Esophagus (tissue), 2 donors: ENCODE results near the gene RNASE2. TPM values are rescaled to one million over a fixed set of nuclear protein-coding genes. Genes with fewer than 3 reads are reported as not detected.
"Not testable (repeated sequence)": the region's sequence is repeated elsewhere in the genome, so short reads cannot be mapped to it uniquely, and the experiment has no call there.

Source experiments
- H3K27ac ChIP-seq, 2 donors: one replicate each; pipeline ENCODE4 v1.5.1; 2013; ENCODE audit warnings: low read depth in 2 of 2, mild to moderate bottlenecking in 2 of 2, inconsistent platforms in 1 of 2, low read length in 1 of 2, moderate library complexity in 1 of 2
- H3K27me3 ChIP-seq, 2 donors: one replicate each; pipeline ENCODE4 v1.6.1; 2013; ENCODE audit warnings: low read length in 2 of 2, control low read depth in 1 of 2, mild to moderate bottlenecking in 1 of 2; ENCODE audit not compliant: insufficient read depth in 2 of 2, control insufficient read depth in 1 of 2
- H3K36me3 ChIP-seq, 2 donors: one replicate each; pipeline ENCODE4 v1.6.1; 2013; ENCODE audit warnings: low read length in 1 of 2; ENCODE audit not compliant: control insufficient read depth in 2 of 2, insufficient read depth in 2 of 2
- H3K4me1 ChIP-seq, 2 donors: one replicate each; pipeline ENCODE4 v1.6.1; 2013; ENCODE audit warnings: low read length in 1 of 2; ENCODE audit not compliant: control insufficient read depth in 2 of 2, insufficient read depth in 2 of 2
- H3K4me3 ChIP-seq, 2 donors: one replicate each; pipeline ENCODE4 v1.5.1; 2013; ENCODE audit warnings: low read length in 2 of 2, mild to moderate bottlenecking in 2 of 2, low read depth in 1 of 2, moderate library complexity in 1 of 2
- H3K9me3 ChIP-seq, 2 donors: one replicate each; pipeline ENCODE4 v1.6.1; 2013; ENCODE audit warnings: mild to moderate bottlenecking in 2 of 2, low read depth in 1 of 2, low read length in 1 of 2, moderate library complexity in 1 of 2; ENCODE audit not compliant: control insufficient read depth in 2 of 2, insufficient read depth in 1 of 2
- WGBS, 2 donors: extraction: QIAGEN DNeasy Blood & Tissue Kit; methylation state at CpG; one replicate each; pipeline ENCODE4 v1.1.7; 2013; 5-methylcytosine and 5-hydroxymethylcytosine counted together
- polyA plus RNA-seq, 2 donors: library from polyadenylated mRNA; stranded (reverse); fragments of 200-250 nt; gene quantifications; one replicate each; pipeline ENCODE4 v1.2.3, GENCODE V29; 2013
- donor health status: healthy with polysubstance abuse.
- donor health status: Bipolar disorder and iron deficiency.

Gene RNASE2
- polyA plus RNA-seq, 2 donors: 0.29 to 0.46 TPM

DNA sequence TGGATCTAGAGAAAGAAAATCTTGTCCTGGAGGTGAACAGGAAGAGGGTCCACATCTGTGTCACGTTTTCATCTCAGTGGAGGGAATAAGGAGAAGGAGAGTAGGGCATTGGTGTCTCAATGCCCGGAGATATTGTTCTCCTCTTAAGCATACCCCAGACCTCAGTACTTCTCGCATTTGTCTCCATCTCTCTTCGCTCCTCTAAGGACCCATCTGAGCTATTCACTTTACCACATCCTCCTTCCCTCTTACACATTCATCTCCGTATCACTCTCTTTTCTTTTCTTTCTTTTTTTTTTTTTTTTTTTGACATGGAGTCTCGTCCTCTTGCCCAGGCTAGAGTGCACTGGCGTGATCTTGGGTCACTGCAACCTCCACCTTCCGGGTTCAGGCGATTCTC lies 8.6 kb upstream of the RNASE2 start:
- not testable (repeated sequence) for H3K4me3 ChIP-seq, H3K9me3 ChIP-seq, H3K4me1 ChIP-seq, H3K27ac ChIP-seq, H3K36me3 ChIP-seq, H3K27me3 ChIP-seq
- WGBS, 2 donors: 78 to 86% methylated on average over 4 of the region's 9 CpGs

DNA sequence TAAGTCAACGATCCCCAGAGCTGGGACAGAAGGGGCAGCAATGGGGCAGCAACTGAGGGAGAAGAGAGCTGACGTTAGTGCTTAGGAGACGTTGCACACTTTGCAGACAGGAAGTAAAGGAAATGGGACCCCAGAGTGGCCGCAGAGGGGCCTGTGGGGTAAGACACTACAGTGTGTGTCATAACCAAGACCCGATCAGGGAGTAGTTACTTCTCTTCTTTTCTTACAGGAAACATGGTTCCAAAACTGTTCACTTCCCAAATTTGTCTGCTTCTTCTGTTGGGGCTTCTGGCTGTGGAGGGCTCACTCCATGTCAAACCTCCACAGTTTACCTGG lies 219 bp downstream of the RNASE2 start:
- 53 to 56% methylated on average over 5 of the region's 5 CpGs for WGBS, 2 donors

DNA sequence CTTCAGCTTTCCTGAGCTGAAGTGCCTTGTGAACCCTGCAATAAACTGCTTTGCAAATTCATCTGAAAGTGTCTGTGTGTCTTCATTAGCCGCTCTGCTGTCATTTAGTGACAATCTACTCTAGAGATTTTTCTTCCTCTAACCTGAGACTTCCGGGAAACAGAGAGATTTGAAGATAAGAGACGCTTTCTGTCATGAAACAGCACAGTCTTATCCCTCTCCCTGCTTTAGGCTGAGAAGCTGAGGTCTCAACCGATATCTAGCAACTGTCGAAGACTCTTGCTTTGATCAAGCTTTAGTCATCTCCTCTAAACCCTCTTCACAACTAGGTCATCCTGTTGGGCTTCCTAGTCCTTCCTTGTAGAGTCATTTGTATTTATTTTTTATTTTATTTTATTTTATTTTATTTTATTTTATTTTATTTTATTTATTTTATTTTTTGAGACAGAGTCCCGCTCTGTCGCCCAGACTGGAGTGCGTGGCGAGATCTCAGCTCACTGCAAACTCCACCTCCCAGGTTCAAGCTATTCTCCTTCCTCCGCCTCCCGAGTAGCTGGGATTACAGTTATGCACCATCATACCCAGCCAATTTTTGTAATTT lies 1.2 kb downstream of the RNASE2 start:
- Histone ChIP-seq H3K9me3 (no peaks in the 10 kb centered on the region), H3K27me3 (no peaks in the 10 kb centered on the region), H3K4me3 (no peak overlapping the region), H3K36me3 (no peaks in the 10 kb centered on the region), H3K4me1 (no peaks in the 10 kb centered on the region), H3K27ac (no peak overlapping the region)
- WGBS, 2 donors: 84 to 87% methylated on average over 11 of the region's 11 CpGs

More for the DNA sequence above, 219 bp downstream of the RNASE2 start:
- not testable (repeated sequence) for H3K4me3 ChIP-seq, H3K27me3 ChIP-seq, H3K27ac ChIP-seq, H3K4me1 ChIP-seq, H3K9me3 ChIP-seq, H3K36me3 ChIP-seq

DNA sequence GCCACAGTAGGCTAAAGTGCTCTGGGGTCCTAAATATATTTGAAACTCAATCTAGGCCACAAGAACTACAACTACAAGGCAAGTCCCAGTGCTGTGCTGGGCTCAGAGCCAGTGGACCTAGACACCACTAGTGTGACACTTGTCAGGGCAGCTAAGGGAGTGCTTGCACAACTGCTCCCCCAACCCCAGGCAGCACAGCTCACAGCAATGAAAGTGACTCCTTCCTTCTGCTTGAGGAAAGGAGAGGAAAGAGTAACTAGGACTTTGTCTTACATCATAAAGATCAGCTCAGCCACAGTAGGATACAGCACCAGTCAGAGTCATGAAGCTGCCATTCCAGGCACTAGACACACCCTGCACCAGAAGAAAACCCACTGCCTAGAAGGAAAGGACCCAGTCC lies 3.7 kb downstream of the RNASE2 start:
- not testable (repeated sequence) for H3K4me3 ChIP-seq, H3K27ac ChIP-seq, H3K4me1 ChIP-seq, H3K36me3 ChIP-seq, H3K27me3 ChIP-seq, H3K9me3 ChIP-seq

DNA sequence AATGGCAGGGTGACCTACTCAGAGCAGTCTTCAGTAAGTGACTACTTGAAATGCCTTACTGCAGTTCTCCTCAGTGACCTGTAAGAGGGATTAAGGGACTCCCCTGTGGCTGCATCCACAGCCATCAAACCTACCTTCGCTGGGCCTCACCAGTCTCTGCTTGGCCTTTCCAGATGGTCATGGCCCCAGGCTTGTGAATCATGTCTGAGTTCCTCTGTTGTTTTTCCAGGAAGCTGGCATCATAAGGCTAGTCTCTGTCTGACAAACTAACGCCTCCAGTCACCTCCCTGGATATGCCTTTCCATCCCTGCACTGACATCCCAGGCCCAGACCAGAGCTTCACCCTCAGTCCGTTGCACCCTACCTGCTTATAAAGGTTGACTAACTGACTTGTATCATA lies 14.0 kb downstream of the RNASE2 start:
- H3K4me3 ChIP-seq: no peak overlapping the region
- H3K36me3 ChIP-seq: no peaks in the 10 kb centered on the region
- H3K9me3 ChIP-seq: no peaks in the 10 kb centered on the region
- H3K4me1 ChIP-seq: peaks cover 2% of the 10 kb centered on the region in 2 donors
- WGBS, 2 donors: 53 to 75% methylated on average over 3 of the region's 3 CpGs
- peaks cover 0 to 3% of the 10 kb centered on the region in 2 donors for H3K27me3 ChIP-seq
- no peak overlapping the region for H3K27ac ChIP-seq

DNA sequence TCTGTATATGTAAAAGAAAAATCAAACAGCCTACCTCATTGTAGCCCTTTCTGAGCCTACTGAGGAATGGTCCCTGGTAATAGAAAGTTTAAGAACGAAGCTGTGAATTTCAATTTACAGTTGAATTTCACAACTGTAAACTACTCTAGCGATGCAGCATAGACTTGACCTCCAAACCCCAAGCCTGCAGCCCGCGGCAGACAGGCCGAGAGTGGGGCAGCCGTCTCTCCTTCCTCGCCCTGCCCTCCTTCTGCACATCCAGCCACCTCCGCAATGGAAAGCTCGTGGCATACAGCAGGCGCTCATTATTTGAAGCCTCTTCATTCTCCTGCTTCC lies 15.3 kb downstream of the RNASE2 start:
- Histone ChIP-seq H3K27me3 (peaks cover 0 to 3% of the 10 kb centered on the region in 2 donors), H3K27ac (peak overlapping the region in 1 of 2 donors; percentile 24), H3K4me1 (peaks cover 2% of the 10 kb centered on the region in 2 donors), H3K36me3 (no peaks in the 10 kb centered on the region), H3K9me3 (no peaks in the 10 kb centered on the region), H3K4me3 (peak overlapping the region; percentile 55 to 58)
- WGBS, 2 donors: 23 to 24% methylated on average over 10 of the region's 10 CpGs

DNA sequence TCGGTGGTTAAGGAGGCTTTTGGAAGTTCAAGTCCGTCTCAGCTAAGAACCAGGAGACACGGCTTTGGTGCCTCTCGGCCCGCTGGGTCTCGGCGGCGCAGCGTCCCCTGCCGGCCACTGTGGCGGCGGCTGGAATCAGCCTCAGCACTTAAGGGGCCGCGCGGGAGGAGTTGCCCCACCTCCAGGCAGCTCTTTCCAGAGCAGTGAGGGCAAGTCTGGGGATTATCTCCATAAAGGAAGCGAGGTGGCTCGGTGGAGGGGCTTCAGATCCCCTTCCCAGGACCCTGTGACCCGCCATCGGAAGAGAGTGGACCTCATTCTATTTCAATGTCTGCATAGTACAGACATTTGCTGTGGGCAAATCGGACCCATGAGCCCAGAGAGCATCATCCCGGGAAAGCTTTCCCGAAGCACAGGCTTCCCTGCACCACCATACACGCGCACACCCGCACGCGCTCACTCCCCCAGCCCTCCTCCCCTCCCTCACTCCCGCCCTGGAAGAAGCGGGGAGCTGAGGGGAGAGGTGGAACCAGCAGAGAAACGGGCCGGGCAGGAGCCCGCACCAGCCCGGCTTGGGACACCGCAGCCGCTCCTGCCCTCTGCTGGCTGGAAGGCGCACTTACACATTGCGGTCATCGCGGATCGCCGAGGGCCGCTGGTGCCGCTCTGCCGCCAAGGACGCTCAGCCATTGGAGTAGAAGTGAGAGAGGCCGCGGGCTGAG lies 15.9 kb downstream of the RNASE2 start:
- Histone ChIP-seq H3K4me3 (peak overlapping the region; percentile 55 to 58), H3K36me3 (no peaks in the 10 kb centered on the region), H3K27ac (peak overlapping the region in 1 of 2 donors; percentile 24), H3K4me1 (peaks cover 2% of the 10 kb centered on the region in 2 donors), H3K9me3 (no peaks in the 10 kb centered on the region), H3K27me3 (peaks cover 0 to 3% of the 10 kb centered on the region in 2 donors)
- 0% methylated on average over 47 of the region's 47 CpGs for WGBS, 2 donors

DNA sequence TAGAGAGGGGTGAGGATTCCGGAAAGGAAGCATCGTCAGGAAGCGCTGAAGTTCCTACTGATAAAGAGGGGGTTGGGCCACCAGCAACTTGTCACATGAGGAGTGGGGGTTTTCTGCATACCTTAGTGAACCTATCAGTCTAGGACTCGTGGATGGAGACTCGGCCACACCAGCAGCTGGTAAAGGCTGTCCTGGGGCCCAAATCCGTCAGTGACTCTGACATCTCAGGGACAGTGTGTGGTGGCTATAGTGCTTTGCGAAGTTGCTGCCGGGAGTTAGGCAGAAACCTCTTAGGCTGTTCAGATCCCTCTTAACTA lies 16.4 kb downstream of the RNASE2 start:
- Histone ChIP-seq H3K27me3 (peaks cover 0 to 3% of the 10 kb centered on the region in 2 donors), H3K36me3 (no peaks in the 10 kb centered on the region), H3K4me1 (peaks cover 2% of the 10 kb centered on the region in 2 donors), H3K9me3 (no peaks in the 10 kb centered on the region), H3K27ac (no peak overlapping the region), H3K4me3 (no peak overlapping the region)
- 13 to 19% methylated on average over 8 of the region's 8 CpGs for WGBS, 2 donors

DNA sequence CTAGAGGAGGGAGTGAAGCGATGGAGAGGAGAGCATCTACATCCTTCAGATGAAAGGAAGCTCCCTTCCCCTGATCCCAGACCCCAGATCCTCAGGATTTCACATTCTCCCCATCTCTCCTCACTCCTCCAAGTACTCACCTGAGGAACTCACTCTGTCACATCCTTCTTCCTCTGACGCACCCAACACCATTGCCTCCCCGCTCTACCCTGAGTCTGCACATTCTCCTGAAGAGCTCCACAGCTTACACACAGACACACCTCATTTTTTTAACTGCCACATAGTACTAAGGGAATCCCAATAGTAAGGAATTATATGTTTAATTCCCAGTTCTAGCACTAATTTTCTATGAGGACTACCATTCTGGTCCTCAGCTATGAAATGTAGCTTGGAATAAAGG lies 18.2 kb downstream of the RNASE2 start:
- Histone ChIP-seq H3K36me3 (no peaks in the 10 kb centered on the region), H3K4me1 (peaks cover 2% of the 10 kb centered on the region in 2 donors), H3K27me3 (no peaks in the 10 kb centered on the region), H3K4me3 (no peak overlapping the region), H3K27ac (no peak overlapping the region), H3K9me3 (no peaks in the 10 kb centered on the region)
- WGBS, 2 donors: 93 to 96% methylated on average over 3 of the region's 3 CpGs

DNA sequence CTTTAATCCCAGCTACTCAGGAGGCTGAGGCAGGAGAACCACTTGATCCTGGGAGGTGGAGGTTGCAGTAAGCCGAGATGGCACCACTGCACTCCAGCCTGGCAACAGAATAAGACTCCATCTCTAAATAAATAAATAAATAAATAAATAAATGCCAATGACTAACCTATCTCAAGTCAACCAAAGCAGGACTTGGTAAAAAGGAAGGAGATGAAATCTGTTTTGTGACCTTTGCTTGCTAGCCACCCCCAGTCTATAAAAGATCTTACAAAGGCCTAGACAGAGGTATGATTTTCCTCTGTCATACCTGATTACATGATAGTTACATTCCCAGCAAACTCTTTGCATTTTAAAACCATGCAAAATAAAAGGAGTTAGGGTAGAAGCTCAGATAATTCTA lies 21.0 kb downstream of the RNASE2 start:
- Histone ChIP-seq H3K9me3 (no peaks in the 10 kb centered on the region), H3K27ac (no peak overlapping the region), H3K27me3 (no peaks in the 10 kb centered on the region), H3K36me3 (no peaks in the 10 kb centered on the region), H3K4me3 (no peak overlapping the region), H3K4me1 (peaks cover 0 to 2% of the 10 kb centered on the region in 2 donors)
- WGBS, 2 donors: 94% methylated on average over 1 of the region's 1 CpG
